CD14-positive monocyte (primary cell): ENCODE results near the gene ULK3. TPM values are rescaled to one million over a fixed set of nuclear protein-coding genes. Genes with fewer than 3 reads are reported as not detected.

Source experiments
- DNase-seq, 3 donors: peaks; one replicate each; pipeline ENCODE4 v3.0.0-alpha.2; 2011 to 2022
- H2AFZ ChIP-seq: 2 replicates; pipeline ENCODE4 v1.6.0; 2012; ENCODE audit warnings: mild to moderate bottlenecking, low read depth, low read length, inconsistent platforms; ENCODE audit not compliant: insufficient read depth, poor library complexity, severe bottlenecking
- H3K27ac ChIP-seq, 2 donors: 1 replicate in 1 of 2; 2 replicates in 1 of 2; pipeline ENCODE4 v1.5.1; 2012 to 2013; ENCODE audit warnings: low read length in 2 of 2, control low read depth in 1 of 2, inconsistent platforms in 1 of 2, low read depth in 1 of 2, mild to moderate bottlenecking in 1 of 2
- H3K27me3 ChIP-seq, 2 donors: one replicate each; pipeline versions ENCODE4 v1.6.0 to v1.6.1; 2011 to 2013; ENCODE audit warnings: low read length in 2 of 2; ENCODE audit not compliant: control insufficient read depth in 2 of 2, insufficient read depth in 2 of 2
- H3K36me3 ChIP-seq, 2 donors: replicated peaks in 1 of 2; 1 replicate in 1 of 2; 2 replicates in 1 of 2; pipeline versions ENCODE4 v1.5.1 to v1.6.1; 2012 to 2013; ENCODE audit warnings: low read length in 2 of 2, control low read depth in 1 of 2, inconsistent platforms in 1 of 2, mild to moderate bottlenecking in 1 of 2; ENCODE audit not compliant: insufficient read depth in 2 of 2, control insufficient read depth in 1 of 2
- H3K4me1 ChIP-seq, 2 donors: 1 replicate in 1 of 2; 2 replicates in 1 of 2; pipeline versions ENCODE4 v1.5.1 to v1.6.1; 2012 to 2013; ENCODE audit warnings: low read length in 2 of 2, control low read depth in 1 of 2, inconsistent platforms in 1 of 2, mild to moderate bottlenecking in 1 of 2, moderate library complexity in 1 of 2; ENCODE audit not compliant: insufficient read depth in 2 of 2, control insufficient read depth in 1 of 2
- H3K4me2 ChIP-seq: replicated peaks from 2 replicates; pipeline ENCODE3; 2012; ENCODE audit warnings: low read length, moderate library complexity, mild to moderate bottlenecking; ENCODE audit not compliant: poor library complexity, severe bottlenecking; ENCODE audit errors: extremely low read depth
- H3K4me3 ChIP-seq, 3 experiments: fragments of 200-600 bp in 1 of 3; sonication (generic) in 1 of 3; replicated peaks in 1 of 3; 1 replicate in 2 of 3; 2 replicates in 1 of 3; pipeline ENCODE4 v1.5.1; 2011 to 2013; ENCODE audit warnings: low read length in 3 of 3, mild to moderate bottlenecking in 3 of 3, control low read depth in 2 of 3, low read depth in 2 of 3, inconsistent platforms in 1 of 3, moderate library complexity in 1 of 3
- H3K79me2 ChIP-seq: 2 replicates; pipeline ENCODE4 v1.6.0; 2012; ENCODE audit warnings: mild to moderate bottlenecking, control low read depth, inconsistent platforms, low read length, moderate library complexity; ENCODE audit not compliant: insufficient read depth
- H3K9ac ChIP-seq: 2 replicates; pipeline ENCODE4 v1.6.0; 2017; ENCODE audit warnings: low read length, mild to moderate bottlenecking; ENCODE audit not compliant: insufficient read depth, poor library complexity, severe bottlenecking
- H3K9me3 ChIP-seq, 2 donors: replicated peaks in 1 of 2; 1 replicate in 1 of 2; 2 replicates in 1 of 2; pipeline versions ENCODE4 v1.5.1 to v1.6.1; 2012 to 2013; ENCODE audit warnings: low read length in 2 of 2, control low read depth in 1 of 2; ENCODE audit not compliant: control insufficient read depth in 1 of 2, insufficient read depth in 1 of 2
- H4K20me1 ChIP-seq: 2 replicates; pipeline ENCODE4 v1.6.0; 2012; ENCODE audit warnings: mild to moderate bottlenecking, low read length, control low read depth, moderate library complexity; ENCODE audit not compliant: insufficient read depth
- H3K27ac Mint-ChIP-seq, 7 donors: one replicate each; pipeline ENCODE4 v1.8.0; 2020; ENCODE audit warnings: mild to moderate bottlenecking in 7 of 7, mixed read lengths in 7 of 7, moderate library complexity in 6 of 7, inconsistent platforms in 2 of 7
- H3K27me3 Mint-ChIP-seq, 3 donors: one replicate each; pipeline ENCODE4 v1.8.0; 2021 to 2022; ENCODE audit warnings: low read depth in 3 of 3, mild to moderate bottlenecking in 3 of 3, mixed read lengths in 3 of 3, moderate library complexity in 3 of 3, inconsistent platforms in 1 of 3
- H3K36me3 Mint-ChIP-seq, 2 donors: one replicate each; pipeline ENCODE4 v1.8.0; 2020; ENCODE audit warnings: mixed read lengths in 2 of 2, inconsistent platforms in 1 of 2, mild to moderate bottlenecking in 1 of 2
- H3K4me1 Mint-ChIP-seq: one replicate; pipeline ENCODE4 v1.8.0; 2020; ENCODE audit warnings: mild to moderate bottlenecking, mixed read lengths
- H3K4me3 Mint-ChIP-seq, 2 donors: one replicate each; pipeline ENCODE4 v1.8.0; 2020; ENCODE audit warnings: mild to moderate bottlenecking in 2 of 2, mixed read lengths in 2 of 2, moderate library complexity in 1 of 2
- H3K9me3 Mint-ChIP-seq, 7 donors: one replicate each; pipeline ENCODE4 v1.8.0; 2020 to 2022; ENCODE audit warnings: mixed read lengths in 7 of 7, mild to moderate bottlenecking in 6 of 7, moderate library complexity in 6 of 7, inconsistent platforms in 2 of 7
- WGBS: methylation state at CpG from one replicate; pipeline ENCODE4 v1.1.5; 2013; ENCODE audit warnings: missing lambda C conversion rate; ENCODE audit not compliant: insufficient coverage; 5-methylcytosine and 5-hydroxymethylcytosine counted together
- intact Hi-C, 2 donors: fragments of 100-400 bp; cut with micrococcal nuclease; formaldehyde crosslinking; loops; one replicate each; pipeline versions ENCODE4 v1.15.0 to v1.15.1; 2023
- polyA plus RNA-seq, 3 donors: library from polyadenylated mRNA; depleted of rRNA in 1 of 3; unstranded in 2 of 3; stranded (reverse) in 1 of 3; fragments of 300-500 nt in 2 of 3; fragments of >200 nt in 1 of 3; fragmentation: Illumina TruSeq in 2 of 3; gene quantifications; 1 replicate in 2 of 3; 2 replicates in 1 of 3; pipeline ENCODE4 v1.2.3, GENCODE V29; 2012 to 2021
- TF ChIP-seq, protein P1 (sequence below): fragments of 200-600 bp; IDR thresholded peaks from one replicate; pipeline ENCODE4 v1.8.0; 2022; ENCODE audit warnings: antibody characterized with exemption, mild to moderate bottlenecking

ULK3 gene
- polyA plus RNA-seq, 3 donors, result 9.4 to 58.7 (median 16.0) TPM

DNA sequence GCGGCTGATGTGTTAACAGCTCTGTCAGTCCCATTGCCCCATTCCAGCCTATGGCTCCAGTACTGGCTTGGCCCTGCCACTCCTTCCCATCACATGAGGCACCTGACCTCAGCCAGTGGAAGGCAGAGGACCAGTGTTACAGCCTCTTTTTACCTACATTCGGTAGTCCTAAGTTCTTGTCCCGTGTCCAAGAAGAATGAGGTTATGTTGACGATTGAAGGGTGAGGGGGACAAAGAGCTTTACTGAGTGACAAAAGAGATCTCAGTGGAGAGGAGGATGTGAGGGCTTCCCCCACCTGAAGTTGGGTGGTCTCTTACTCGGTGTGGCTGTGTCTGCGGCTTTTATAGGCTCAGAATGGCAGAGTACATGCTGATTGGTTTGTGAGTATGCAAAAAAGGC is 39.6 kb upstream of the ULK3 start:
- TF ChIP-seq, protein P1, sequence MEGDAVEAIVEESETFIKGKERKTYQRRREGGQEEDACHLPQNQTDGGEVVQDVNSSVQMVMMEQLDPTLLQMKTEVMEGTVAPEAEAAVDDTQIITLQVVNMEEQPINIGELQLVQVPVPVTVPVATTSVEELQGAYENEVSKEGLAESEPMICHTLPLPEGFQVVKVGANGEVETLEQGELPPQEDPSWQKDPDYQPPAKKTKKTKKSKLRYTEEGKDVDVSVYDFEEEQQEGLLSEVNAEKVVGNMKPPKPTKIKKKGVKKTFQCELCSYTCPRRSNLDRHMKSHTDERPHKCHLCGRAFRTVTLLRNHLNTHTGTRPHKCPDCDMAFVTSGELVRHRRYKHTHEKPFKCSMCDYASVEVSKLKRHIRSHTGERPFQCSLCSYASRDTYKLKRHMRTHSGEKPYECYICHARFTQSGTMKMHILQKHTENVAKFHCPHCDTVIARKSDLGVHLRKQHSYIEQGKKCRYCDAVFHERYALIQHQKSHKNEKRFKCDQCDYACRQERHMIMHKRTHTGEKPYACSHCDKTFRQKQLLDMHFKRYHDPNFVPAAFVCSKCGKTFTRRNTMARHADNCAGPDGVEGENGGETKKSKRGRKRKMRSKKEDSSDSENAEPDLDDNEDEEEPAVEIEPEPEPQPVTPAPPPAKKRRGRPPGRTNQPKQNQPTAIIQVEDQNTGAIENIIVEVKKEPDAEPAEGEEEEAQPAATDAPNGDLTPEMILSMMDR, result no peak

DNA sequence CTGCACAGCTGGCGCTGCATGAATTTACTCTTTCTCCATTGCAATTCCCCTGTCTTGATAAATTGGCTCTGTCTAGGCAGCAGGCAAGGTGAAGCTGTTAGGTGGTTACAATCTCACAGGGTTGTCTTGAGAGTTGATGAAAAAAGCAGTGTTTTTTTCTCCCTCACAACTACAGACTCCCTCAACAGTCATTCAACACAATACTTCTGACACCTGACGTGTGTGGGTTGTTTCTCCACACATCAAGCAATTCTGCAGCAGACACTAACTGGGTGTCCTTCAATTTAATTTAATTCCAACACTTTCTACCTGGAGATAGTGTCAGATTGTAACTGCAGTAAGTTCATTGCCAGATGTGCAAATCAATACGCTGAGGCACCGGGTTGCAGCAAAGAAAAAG is 35.3 kb upstream of the ULK3 start:
- H3K4me3 ChIP-seq, result no peak overlapping the region
- Mint-ChIP-seq H3K9me3 (peaks cover 0 to 10% (median 7%) of the 10 kb centered on the region in 7 donors), H3K4me1 (peaks cover 7% of the 10 kb centered on the region), H3K27ac (no peak overlapping the region), H3K27me3 (peaks cover 1 to 3% (median 2%) of the 10 kb centered on the region in 3 donors), H3K4me3 (no peak overlapping the region), H3K36me3 (no peaks in the 10 kb centered on the region)
- no peaks in the 10 kb centered on the region for H3K36me3 ChIP-seq
- intact Hi-C loops, result no loop called here
- H3K9me3 ChIP-seq, result peaks cover 0 to 9% of the 10 kb centered on the region in 2 donors
- H3K4me1 ChIP-seq, result peaks cover 8 to 11% of the 10 kb centered on the region in 2 donors
- no peak overlapping the region for H3K4me2 ChIP-seq
- H3K9ac ChIP-seq, result no peak overlapping the region
- TF ChIP-seq, protein P1, result no peak
- no peaks in the 10 kb centered on the region for H3K79me2 ChIP-seq
- H3K27me3 ChIP-seq, result no peaks in the 10 kb centered on the region
- no CpG with 5 or more reads among the region's 4 CpGs for WGBS
- no peak for DNase-seq
- no peak overlapping the region for H3K27ac ChIP-seq
- H4K20me1 ChIP-seq, result no peaks in the 10 kb centered on the region
- no peak overlapping the region for H2AFZ ChIP-seq

More for the DNA sequence above, 39.6 kb upstream of the ULK3 start:
- no peak overlapping the region for H3K4me3 Mint-ChIP-seq
- 100% methylated on average over 6 of the region's 6 CpGs for WGBS
- Histone ChIP-seq H3K9me3 (peaks cover 0 to 9% of the 10 kb centered on the region in 2 donors), H3K9ac (no peak overlapping the region), H3K27me3 (no peaks in the 10 kb centered on the region), H4K20me1 (no peaks in the 10 kb centered on the region), H3K27ac (no peak overlapping the region), H2AFZ (no peak overlapping the region), H3K79me2 (no peaks in the 10 kb centered on the region), H3K4me1 (peaks cover 36 to 38% of the 10 kb centered on the region in 2 donors), H3K4me2 (no peak overlapping the region), H3K36me3 (no peaks in the 10 kb centered on the region), H3K4me3 (no peak overlapping the region)
- intact Hi-C loops, result no loop called here
- peaks cover 0 to 5% (median 0%) of the 10 kb centered on the region in 3 donors for H3K27me3 Mint-ChIP-seq
- no peaks in the 10 kb centered on the region for H3K36me3 Mint-ChIP-seq
- H3K27ac Mint-ChIP-seq, result peak overlapping the region in 3 of 7 donors; percentile 30 to 64 (median 41)
- H3K9me3 Mint-ChIP-seq, result peaks cover 0 to 10% (median 7%) of the 10 kb centered on the region in 7 donors
- peaks cover 34% of the 10 kb centered on the region for H3K4me1 Mint-ChIP-seq
- DNase-seq, result no peak
